GM12878 (cell line): ENCODE measurements around the gene FGD4. TPM values are rescaled to one million over a fixed set of nuclear protein-coding genes. Genes with fewer than 3 reads are reported as not detected.

Experiments used
- ATF2 ChIP-seq: IDR thresholded peaks from 2 replicates; pipeline ENCODE4 v1.6.1; 2012; ENCODE audit warnings: low read length, inconsistent platforms
- JUNB ChIP-seq: IDR thresholded peaks from 2 replicates; pipeline ENCODE4 v1.6.1; 2016; ENCODE audit warnings: antibody characterized with exemption, mild to moderate bottlenecking
- ZBTB33 ChIP-seq: fragments of 450-650 bp; IDR thresholded peaks from 2 replicates; pipeline ENCODE4 v1.6.1; 2017; ENCODE audit warnings: mild to moderate bottlenecking
- ZNF592 ChIP-seq: fragments of 450-650 bp; IDR thresholded peaks from 2 replicates; pipeline ENCODE4 v1.6.1; 2017; ENCODE audit warnings: mild to moderate bottlenecking, moderate library complexity
- ZNF687 ChIP-seq: fragments of 450-650 bp; IDR thresholded peaks from 2 replicates; pipeline ENCODE4 v1.6.1; 2017; ENCODE audit warnings: mild to moderate bottlenecking, moderate library complexity
- polyA plus RNA-seq, 11 experiments: library from polyadenylated mRNA; depleted of rRNA in 4 of 11; unstranded in 6 of 11; stranded (reverse) in 5 of 11; fragments of >200 nt; fragmentation: Nextera tagmentation in 4 of 11; fragmentation: Illumina TruSeq in 1 of 11; extraction: Ambion mirVana in 4 of 11; extraction: Trizol in 1 of 11; gene quantifications; 1 replicate in 1 of 11; 2 replicates in 10 of 11; pipeline versions ENCODE4 v1.2.1 to v1.2.3, GENCODE V29; 2011 to 2016; ENCODE audit warnings: inconsistent platforms in 2 of 11, missing spikeins in 2 of 11, low read depth in 1 of 11
- total RNA-seq, 4 experiments: library from RNA; depleted of rRNA in 3 of 4; stranded (reverse); fragments of >200 nt in 3 of 4; fragmentation: Illumina TruSeq in 1 of 4; extraction: Trizol in 1 of 4; gene quantifications; 2 replicates each; pipeline versions ENCODE4 v1.2.1 to v1.2.3, GENCODE V29; 2013 to 2021
- TF ChIP-seq, protein P1 (sequence below): fragments of 150-350 bp; IDR thresholded peaks from 2 replicates; pipeline ENCODE4 v1.6.1; 2014; ENCODE audit warnings: mild to moderate bottlenecking, low read depth, low read length
- TF ChIP-seq, protein P2 (sequence below): fragments of 450-650 bp; IDR thresholded peaks from 2 replicates; pipeline ENCODE4 v1.6.1; 2016; ENCODE audit warnings: mild to moderate bottlenecking
- TF ChIP-seq, protein P3 (sequence below): fragments of 450-650 bp; formaldehyde crosslinking; IDR thresholded peaks from 2 replicates; pipeline ENCODE4 v1.4.0; 2022; ENCODE audit warnings: mild to moderate bottlenecking, moderate library complexity

FGD4 gene
- total and polyA plus RNA-seq, 10 of the 15 experiments (the other 5 are each of a cell fraction or from before 2014, with no cell fraction given), result 0.01 to 0.18 (median 0.08) TPM; not detected in 3

DNA sequence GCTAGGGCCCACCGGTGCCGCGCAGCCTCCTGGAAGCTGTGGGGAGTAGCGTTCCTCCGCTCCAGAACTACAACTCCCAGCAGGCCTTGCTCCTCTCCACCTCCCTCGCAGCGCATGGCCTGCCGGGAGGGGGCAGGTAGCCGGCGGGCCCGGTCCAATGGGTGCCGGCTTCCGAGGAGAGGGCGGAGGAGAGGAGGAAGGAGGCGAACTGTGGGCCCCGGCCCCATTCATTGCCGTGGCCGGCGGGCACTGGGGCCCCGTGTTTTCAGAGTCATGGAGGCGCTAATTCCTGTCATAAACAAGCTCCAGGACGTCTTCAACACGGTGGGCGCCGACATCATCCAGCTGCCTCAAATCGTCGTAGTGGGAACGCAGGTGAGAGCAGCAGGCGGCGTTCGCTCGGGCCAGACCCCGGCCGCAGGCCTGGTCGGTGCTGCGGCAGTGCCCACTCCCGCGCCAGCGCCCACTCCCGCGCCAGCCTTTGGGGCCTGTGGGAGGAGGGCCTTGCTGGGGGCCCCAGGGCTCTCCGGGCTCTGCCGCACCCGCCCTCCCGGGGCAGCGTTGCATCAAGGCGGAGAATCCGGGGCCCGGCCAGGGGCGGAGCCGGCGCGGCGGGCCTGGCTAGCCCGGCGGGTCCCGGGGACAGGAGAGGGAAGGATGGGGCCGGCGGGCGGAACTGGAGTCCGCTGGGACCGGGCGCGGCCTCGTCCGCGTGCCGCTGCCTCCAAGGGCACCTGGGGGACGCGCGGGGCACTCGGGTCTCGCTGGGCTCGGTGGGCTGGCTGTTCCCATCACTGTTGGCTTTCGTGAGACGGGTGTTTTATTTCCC is 279.9 kb downstream of the FGD4 start, which contains the start of gene DNM1L (continued):
- TF ChIP-seq, protein P1, sequence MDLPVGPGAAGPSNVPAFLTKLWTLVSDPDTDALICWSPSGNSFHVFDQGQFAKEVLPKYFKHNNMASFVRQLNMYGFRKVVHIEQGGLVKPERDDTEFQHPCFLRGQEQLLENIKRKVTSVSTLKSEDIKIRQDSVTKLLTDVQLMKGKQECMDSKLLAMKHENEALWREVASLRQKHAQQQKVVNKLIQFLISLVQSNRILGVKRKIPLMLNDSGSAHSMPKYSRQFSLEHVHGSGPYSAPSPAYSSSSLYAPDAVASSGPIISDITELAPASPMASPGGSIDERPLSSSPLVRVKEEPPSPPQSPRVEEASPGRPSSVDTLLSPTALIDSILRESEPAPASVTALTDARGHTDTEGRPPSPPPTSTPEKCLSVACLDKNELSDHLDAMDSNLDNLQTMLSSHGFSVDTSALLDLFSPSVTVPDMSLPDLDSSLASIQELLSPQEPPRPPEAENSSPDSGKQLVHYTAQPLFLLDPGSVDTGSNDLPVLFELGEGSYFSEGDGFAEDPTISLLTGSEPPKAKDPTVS, result no peak
- TF ChIP-seq, protein P2, sequence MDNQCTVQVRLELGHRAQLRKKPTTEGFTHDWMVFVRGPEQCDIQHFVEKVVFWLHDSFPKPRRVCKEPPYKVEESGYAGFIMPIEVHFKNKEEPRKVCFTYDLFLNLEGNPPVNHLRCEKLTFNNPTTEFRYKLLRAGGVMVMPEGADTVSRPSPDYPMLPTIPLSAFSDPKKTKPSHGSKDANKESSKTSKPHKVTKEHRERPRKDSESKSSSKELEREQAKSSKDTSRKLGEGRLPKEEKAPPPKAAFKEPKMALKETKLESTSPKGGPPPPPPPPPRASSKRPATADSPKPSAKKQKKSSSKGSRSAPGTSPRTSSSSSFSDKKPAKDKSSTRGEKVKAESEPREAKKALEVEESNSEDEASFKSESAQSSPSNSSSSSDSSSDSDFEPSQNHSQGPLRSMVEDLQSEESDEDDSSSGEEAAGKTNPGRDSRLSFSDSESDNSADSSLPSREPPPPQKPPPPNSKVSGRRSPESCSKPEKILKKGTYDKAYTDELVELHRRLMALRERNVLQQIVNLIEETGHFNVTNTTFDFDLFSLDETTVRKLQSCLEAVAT, result no peak
- TF ChIP-seq ATF2, result no peak
- TF ChIP-seq ZNF687, result 0 out of 2 replicates have a peak, but pooled peaks have one; percentile 41
- TF ChIP-seq, protein P3, sequence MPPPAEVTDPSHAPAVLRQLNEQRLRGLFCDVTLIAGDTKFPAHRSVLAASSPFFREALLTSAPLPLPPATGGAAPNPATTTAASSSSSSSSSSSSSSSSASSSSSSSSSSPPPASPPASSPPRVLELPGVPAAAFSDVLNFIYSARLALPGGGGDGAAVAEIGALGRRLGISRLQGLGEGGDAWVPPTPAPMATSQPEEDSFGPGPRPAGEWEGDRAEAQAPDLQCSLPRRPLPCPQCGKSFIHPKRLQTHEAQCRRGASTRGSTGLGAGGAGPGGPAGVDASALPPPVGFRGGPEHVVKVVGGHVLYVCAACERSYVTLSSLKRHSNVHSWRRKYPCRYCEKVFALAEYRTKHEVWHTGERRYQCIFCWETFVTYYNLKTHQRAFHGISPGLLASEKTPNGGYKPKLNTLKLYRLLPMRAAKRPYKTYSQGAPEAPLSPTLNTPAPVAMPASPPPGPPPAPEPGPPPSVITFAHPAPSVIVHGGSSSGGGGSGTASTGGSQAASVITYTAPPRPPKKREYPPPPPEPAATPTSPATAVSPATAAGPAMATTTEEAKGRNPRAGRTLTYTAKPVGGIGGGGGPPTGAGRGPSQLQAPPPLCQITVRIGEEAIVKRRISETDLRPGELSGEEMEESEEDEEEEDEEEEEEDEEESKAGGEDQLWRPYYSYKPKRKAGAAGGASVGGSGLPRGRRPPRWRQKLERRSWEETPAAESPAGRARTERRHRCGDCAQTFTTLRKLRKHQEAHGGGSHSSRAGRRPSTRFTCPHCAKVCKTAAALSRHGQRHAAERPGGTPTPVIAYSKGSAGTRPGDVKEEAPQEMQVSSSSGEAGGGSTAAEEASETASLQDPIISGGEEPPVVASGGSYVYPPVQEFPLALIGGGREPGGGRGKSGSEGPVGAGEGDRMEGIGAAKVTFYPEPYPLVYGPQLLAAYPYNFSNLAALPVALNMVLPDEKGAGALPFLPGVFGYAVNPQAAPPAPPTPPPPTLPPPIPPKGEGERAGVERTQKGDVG (CRISPR knock-in tag), result no peak
- TF ChIP-seq JUNB, result no peak
- TF ChIP-seq ZBTB33, result peak; percentile 45; the same call in 1 of the 2 replicates
- TF ChIP-seq ZNF592, result no peak
